Loucy (cell line): ENCODE measurements around the gene MLF2.

Experiments
- H2AFZ ChIP-seq: fragments of 200-600 bp; sonication (generic); 2 replicates; pipeline ENCODE4 v1.6.0; 2016; ENCODE audit warnings: antibody characterized with exemption, mild to moderate bottlenecking, low read length, moderate library complexity
- H3F3A ChIP-seq: fragments of 200-600 bp; 2 replicates; pipeline ENCODE4 v1.6.0; 2016; ENCODE audit warnings: antibody characterized with exemption, low read depth, mild to moderate bottlenecking
- H3K27me3 ChIP-seq: fragments of 200-600 bp; sonication (generic); 2 replicates; pipeline ENCODE4 v1.6.1; 2014; ENCODE audit warnings: low read length, mild to moderate bottlenecking; ENCODE audit not compliant: insufficient read depth, poor library complexity, severe bottlenecking
- H3K36me3 ChIP-seq: fragments of 200-600 bp; sonication (generic); 2 replicates; pipeline ENCODE4 v1.6.1; 2016; ENCODE audit warnings: low read length; ENCODE audit not compliant: insufficient read depth
- H3K4me1 ChIP-seq: fragments of 200-600 bp; sonication (generic); 2 replicates; pipeline ENCODE4 v1.5.1; 2014; ENCODE audit warnings: low read length, mild to moderate bottlenecking; ENCODE audit not compliant: insufficient read depth, poor library complexity, severe bottlenecking
- H3K4me2 ChIP-seq: fragments of 200-600 bp; sonication (generic); 2 replicates; pipeline ENCODE4 v1.6.0; 2014; ENCODE audit warnings: antibody characterized with exemption, low read length, low read depth, mild to moderate bottlenecking; ENCODE audit not compliant: poor library complexity, severe bottlenecking
- H3K4me3 ChIP-seq: fragments of 200-600 bp; sonication (generic); 2 replicates; pipeline ENCODE4 v1.5.1; 2014; ENCODE audit warnings: low read length, mild to moderate bottlenecking, mixed read lengths; ENCODE audit not compliant: poor library complexity, severe bottlenecking
- H3K79me2 ChIP-seq: fragments of 200-600 bp; sonication (generic); 2 replicates; pipeline ENCODE4 v1.6.1; 2014; ENCODE audit warnings: low read length; ENCODE audit not compliant: insufficient read depth
- H3K9ac ChIP-seq: fragments of 200-600 bp; sonication (generic); 2 replicates; pipeline ENCODE4 v1.6.0; 2014; ENCODE audit warnings: mild to moderate bottlenecking, low read depth, low read length, moderate library complexity; ENCODE audit not compliant: poor library complexity, severe bottlenecking
- H3K9me2 ChIP-seq: fragments of 200-600 bp; sonication (generic); replicated peaks from 2 replicates; pipeline ENCODE4 v1.6.1; 2016; ENCODE audit warnings: low read depth, low read length, mixed read lengths
- H3K9me3 ChIP-seq: fragments of 200-600 bp; sonication (generic); 2 replicates; pipeline ENCODE4 v1.6.1; 2014; ENCODE audit warnings: mild to moderate bottlenecking, antibody characterized with exemption, low read length, low read depth; ENCODE audit not compliant: insufficient read depth
- H4K20me1 ChIP-seq: fragments of 200-600 bp; sonication (generic); 2 replicates; pipeline ENCODE4 v1.6.0; 2014; ENCODE audit warnings: antibody characterized with exemption, low read length, mild to moderate bottlenecking; ENCODE audit not compliant: insufficient read depth, poor library complexity, severe bottlenecking
- EZH2phosphoT487 ChIP-seq: fragments of 200-600 bp; IDR thresholded peaks from 2 replicates; pipeline ENCODE4 v1.6.1; 2018; ENCODE audit warnings: antibody characterized with exemption, mild to moderate bottlenecking, moderate library complexity, borderline replicate concordance
- TF ChIP-seq, protein P1 (sequence below): fragments of 200-600 bp; sonication (generic); conservative IDR thresholded peaks from 2 replicates; pipeline ENCODE4 v1.5.1; 2014; ENCODE audit warnings: mild to moderate bottlenecking, antibody characterized with exemption, low read length

Gene MLF2

GRCh38 chr12:6772331-6772695, 19.4 kb upstream of the MLF2 start, which contains the start of gene LAG3:
Gene LAG3 (plus strand): TSS chr12:6772520. CDS start chr12:6772853, 333 bp downstream.
- no peak within 1 kb of the TSS for H3K4me3 ChIP-seq
- H3K4me1 ChIP-seq, result peaks cover 25% of the 10 kb centered on the region
- H3F3A ChIP-seq, result no peaks in the 10 kb centered on the region
- H3K27me3 ChIP-seq, result no peaks in the 10 kb centered on the region
- H3K9ac ChIP-seq, result no peak within 1 kb of the TSS
- H3K4me2 ChIP-seq, result no peak within 1 kb of the TSS
- no peak for TF ChIP-seq EZH2phosphoT487
- TF ChIP-seq, protein P1, sequence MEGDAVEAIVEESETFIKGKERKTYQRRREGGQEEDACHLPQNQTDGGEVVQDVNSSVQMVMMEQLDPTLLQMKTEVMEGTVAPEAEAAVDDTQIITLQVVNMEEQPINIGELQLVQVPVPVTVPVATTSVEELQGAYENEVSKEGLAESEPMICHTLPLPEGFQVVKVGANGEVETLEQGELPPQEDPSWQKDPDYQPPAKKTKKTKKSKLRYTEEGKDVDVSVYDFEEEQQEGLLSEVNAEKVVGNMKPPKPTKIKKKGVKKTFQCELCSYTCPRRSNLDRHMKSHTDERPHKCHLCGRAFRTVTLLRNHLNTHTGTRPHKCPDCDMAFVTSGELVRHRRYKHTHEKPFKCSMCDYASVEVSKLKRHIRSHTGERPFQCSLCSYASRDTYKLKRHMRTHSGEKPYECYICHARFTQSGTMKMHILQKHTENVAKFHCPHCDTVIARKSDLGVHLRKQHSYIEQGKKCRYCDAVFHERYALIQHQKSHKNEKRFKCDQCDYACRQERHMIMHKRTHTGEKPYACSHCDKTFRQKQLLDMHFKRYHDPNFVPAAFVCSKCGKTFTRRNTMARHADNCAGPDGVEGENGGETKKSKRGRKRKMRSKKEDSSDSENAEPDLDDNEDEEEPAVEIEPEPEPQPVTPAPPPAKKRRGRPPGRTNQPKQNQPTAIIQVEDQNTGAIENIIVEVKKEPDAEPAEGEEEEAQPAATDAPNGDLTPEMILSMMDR, result no peak
- H3K79me2 ChIP-seq, result peaks cover 26% of the 10 kb centered on the region
- no peak within 1 kb of the TSS for H2AFZ ChIP-seq
- H3K9me3 ChIP-seq, result no peaks in the 10 kb centered on the region
- peaks cover 19% of the 10 kb centered on the region for H4K20me1 ChIP-seq
- H3K9me2 ChIP-seq, result no peaks in the 10 kb centered on the region
- H3K36me3 ChIP-seq, result peaks cover 3% of the 10 kb centered on the region; the same call in 1 of the 2 replicates

GRCh38 chr12:6771509-6772330, 18.8 kb upstream of the MLF2 start:
- Histone ChIP-seq H3K4me1 (peaks cover 25% of the 10 kb centered on the region), H3K79me2 (peaks cover 31% of the 10 kb centered on the region), H3K36me3 (peaks cover 3% of the 10 kb centered on the region; the same call in 1 of the 2 replicates), H2AFZ (no peak overlapping the region), H3K4me2 (no peak overlapping the region), H3K4me3 (no peak overlapping the region), H4K20me1 (peaks cover 19% of the 10 kb centered on the region), H3K9ac (no peak overlapping the region), H3K9me3 (no peaks in the 10 kb centered on the region), H3K27me3 (no peaks in the 10 kb centered on the region), H3F3A (no peaks in the 10 kb centered on the region), H3K9me2 (no peaks in the 10 kb centered on the region)
- TF ChIP-seq EZH2phosphoT487, result no peak
- TF ChIP-seq, protein P1, result no peak

DNA sequence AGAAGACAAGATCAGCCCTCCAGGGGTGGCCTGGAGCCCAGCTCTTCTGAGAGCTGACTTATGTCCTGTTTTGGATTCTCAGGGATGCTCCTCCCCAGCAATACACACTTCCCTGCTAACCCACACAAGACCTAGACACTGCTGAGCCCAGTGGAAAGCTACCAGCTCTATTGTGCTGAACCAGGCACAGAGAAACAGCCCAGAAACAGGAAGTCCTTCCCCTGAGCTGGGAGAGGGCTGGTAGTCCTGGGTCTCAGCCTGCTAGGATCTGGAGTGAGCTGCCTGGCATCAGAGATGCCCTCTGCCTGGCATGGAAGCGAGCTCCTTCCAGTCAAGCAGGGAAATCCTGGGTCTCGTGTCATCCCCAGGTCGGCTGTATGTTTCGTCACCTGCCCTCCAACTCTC, 18.2 kb upstream of the MLF2 start:
- Histone ChIP-seq H2AFZ (no peak overlapping the region), H3K79me2 (peaks cover 32% of the 10 kb centered on the region), H3K27me3 (no peaks in the 10 kb centered on the region), H3K9me3 (no peaks in the 10 kb centered on the region), H3K4me2 (no peak overlapping the region), H4K20me1 (peaks cover 19% of the 10 kb centered on the region), H3K9ac (peak overlapping the region; percentile 2), H3K4me3 (no peak overlapping the region), H3K4me1 (peaks cover 25% of the 10 kb centered on the region), H3K36me3 (peaks cover 3% of the 10 kb centered on the region; the same call in 1 of the 2 replicates), H3F3A (no peaks in the 10 kb centered on the region), H3K9me2 (no peaks in the 10 kb centered on the region)
- TF ChIP-seq, protein P1, result no peak
- no peak for TF ChIP-seq EZH2phosphoT487
